ENCODE data around the gene ITPA. TPM values are rescaled to one million over a fixed set of nuclear protein-coding genes. Genes with fewer than 3 reads are reported as not detected.
"Not testable (repeated sequence)": the region's sequence is repeated elsewhere in the genome, so short reads cannot be mapped to it uniquely, and the experiment has no call there.

Gene ITPA
- total RNA-seq, 2 donors from 2014 or later = 39.5 to 41.4 TPM

- H3K9me3 ChIP-seq (ENCODE audit: control insufficient read depth, low read length, poor library complexity, severe bottlenecking) = no peaks in the 10 kb centered on the region
- Mint-ChIP-seq H3K27ac (peak overlapping the region; percentile 78), H3K36me3 (ENCODE audit: low read depth) (peaks cover 14% of the 10 kb centered on the region), H3K27me3 (no peaks in the 10 kb centered on the region), H3K4me3 (no peak overlapping the region), H3K4me1 (peaks cover 33% of the 10 kb centered on the region)
- ATAC-seq (no peak), DNase-seq (no peak)
Observed at GRCh38 chr20:3199976-3200755, 9.1 kb upstream of the ITPA start.

- peaks cover 9% of the 10 kb centered on the region for H3K36me3 Mint-ChIP-seq (ENCODE audit: low read depth)
- DNase-seq = no peak
Observed at GRCh38 chr20:3202965-3203314, 6.4 kb upstream of the ITPA start.

GRCh38 chr20:3203315-3204123 is 5.8 kb upstream of the ITPA start:
- peaks cover 8% of the 10 kb centered on the region for H3K36me3 Mint-ChIP-seq (ENCODE audit: low read depth)
- peaks cover 26% of the 10 kb centered on the region for H3K4me1 Mint-ChIP-seq
- peak overlapping the region; percentile 97 for H3K27ac Mint-ChIP-seq
- no peaks in the 10 kb centered on the region for H3K9me3 ChIP-seq (ENCODE audit: control insufficient read depth, low read length, poor library complexity, severe bottlenecking)
- ATAC-seq (peak; percentile 16), DNase-seq (no peak)
- H3K27me3 Mint-ChIP-seq = no peaks in the 10 kb centered on the region
- peak overlapping the region; percentile 95 for H3K4me3 Mint-ChIP-seq

More at GRCh38 chr20:3202965-3203314, 6.4 kb upstream of the ITPA start:
- Mint-ChIP-seq H3K27me3 (no peaks in the 10 kb centered on the region), H3K4me3 (peak overlapping the region; percentile 95), H3K27ac (peak overlapping the region; percentile 97), H3K4me1 (peaks cover 25% of the 10 kb centered on the region)
- ATAC-seq = no peak
- no peaks in the 10 kb centered on the region for H3K9me3 ChIP-seq (ENCODE audit: control insufficient read depth, low read length, poor library complexity, severe bottlenecking)

- Mint-ChIP-seq H3K4me3 (peak within 1 kb of the TSS; percentile 95), H3K27ac (peak within 1 kb of the TSS; percentile 97), H3K36me3 (ENCODE audit: low read depth) (peaks cover 6% of the 10 kb centered on the region), H3K4me1 (peaks cover 26% of the 10 kb centered on the region), H3K27me3 (no peaks in the 10 kb centered on the region)
- H3K9me3 ChIP-seq (ENCODE audit: control insufficient read depth, low read length, poor library complexity, severe bottlenecking) = no peaks in the 10 kb centered on the region
- ATAC-seq = peak; percentile 90
- DNase-seq = peak; percentile 78 to 87 (median 85)
Observed at GRCh38 chr20:3204124-3204794, 5.0 kb upstream of the ITPA start, which contains the start of gene DDRGK1. Gene DDRGK1 (minus strand): TSS chr20:3204682. CDS start chr20:3204627, 55 bp downstream.

- Mint-ChIP-seq H3K4me1 (peaks cover 29% of the 10 kb centered on the region), H3K27ac (peak overlapping the region; percentile 97), H3K27me3 (no peaks in the 10 kb centered on the region), H3K4me3 (peak overlapping the region; percentile 99), H3K36me3 (ENCODE audit: low read depth) (peaks cover 6% of the 10 kb centered on the region)
- DNase-seq = no peak
- ATAC-seq = no peak
- H3K9me3 ChIP-seq (ENCODE audit: control insufficient read depth, low read length, poor library complexity, severe bottlenecking) = no peaks in the 10 kb centered on the region
Observed at GRCh38 chr20:3208786-3209256, 477 bp upstream of the ITPA start.

- Mint-ChIP-seq H3K4me3 (peak overlapping the region; percentile 99), H3K4me1 (peaks cover 24% of the 10 kb centered on the region), H3K27ac (peak overlapping the region; percentile 97), H3K27me3 (no peaks in the 10 kb centered on the region), H3K36me3 (ENCODE audit: low read depth) (peaks cover 6% of the 10 kb centered on the region)
- H3K9me3 ChIP-seq (ENCODE audit: control insufficient read depth, low read length, poor library complexity, severe bottlenecking) = no peaks in the 10 kb centered on the region
- DNase-seq (no peak), ATAC-seq (peak; percentile 37)
Observed at GRCh38 chr20:3209946-3210317, 634 bp downstream of the ITPA start.

GRCh38 chr20:3210346-3210745 is 1.0 kb downstream of the ITPA start:
- H3K27ac Mint-ChIP-seq = peak overlapping the region; percentile 29
- peaks cover 24% of the 10 kb centered on the region for H3K4me1 Mint-ChIP-seq
- no peaks in the 10 kb centered on the region for H3K9me3 ChIP-seq (ENCODE audit: control insufficient read depth, low read length, poor library complexity, severe bottlenecking)
- no peak for DNase-seq
- H3K36me3 Mint-ChIP-seq (ENCODE audit: low read depth) = peaks cover 6% of the 10 kb centered on the region
- H3K27me3 Mint-ChIP-seq = no peaks in the 10 kb centered on the region
- ATAC-seq = no peak
- H3K4me3 Mint-ChIP-seq = peak overlapping the region; percentile 99

GRCh38 chr20:3213226-3213625 is 3.9 kb downstream of the ITPA start:
- DNase-seq = no peak
- no peak for ATAC-seq
- Mint-ChIP-seq H3K36me3 (ENCODE audit: low read depth) (peaks cover 6% of the 10 kb centered on the region), H3K27me3 (no peaks in the 10 kb centered on the region), H3K4me3 (no peak overlapping the region), H3K4me1 (peaks cover 24% of the 10 kb centered on the region), H3K27ac (no peak overlapping the region)
- no peaks in the 10 kb centered on the region for H3K9me3 ChIP-seq (ENCODE audit: control insufficient read depth, low read length, poor library complexity, severe bottlenecking)

- H3K4me3 Mint-ChIP-seq; H3K27ac Mint-ChIP-seq; H3K27me3 Mint-ChIP-seq; H3K4me1 Mint-ChIP-seq; H3K9me3 ChIP-seq (ENCODE audit: control insufficient read depth, low read length, poor library complexity, severe bottlenecking); ATAC-seq; H3K36me3 Mint-ChIP-seq (ENCODE audit: low read depth); DNase-seq: not testable (repeated sequence)
Observed at GRCh38 chr20:3215359-3215917, 6.1 kb downstream of the ITPA start.

GRCh38 chr20:3218307-3218988 is 9.2 kb downstream of the ITPA start:
- ATAC-seq = peak; percentile 93
- Mint-ChIP-seq H3K27me3 (no peaks in the 10 kb centered on the region), H3K36me3 (ENCODE audit: low read depth) (peaks cover 4% of the 10 kb centered on the region), H3K27ac (no peak overlapping the region), H3K4me3 (no peak overlapping the region), H3K4me1 (peaks cover 1% of the 10 kb centered on the region)
- H3K9me3 ChIP-seq (ENCODE audit: control insufficient read depth, low read length, poor library complexity, severe bottlenecking) = no peaks in the 10 kb centered on the region
- peak; percentile 52 to 76 (median 60) for DNase-seq

GRCh38 chr20:3221398-3222226 is 12.3 kb downstream of the ITPA start:
- Mint-ChIP-seq H3K4me3 (no peak overlapping the region), H3K27me3 (no peaks in the 10 kb centered on the region), H3K4me1 (no peaks in the 10 kb centered on the region), H3K27ac (peak overlapping the region; percentile 67), H3K36me3 (ENCODE audit: low read depth) (peaks cover 4% of the 10 kb centered on the region)
- no peak for DNase-seq
- no peaks in the 10 kb centered on the region for H3K9me3 ChIP-seq (ENCODE audit: control insufficient read depth, low read length, poor library complexity, severe bottlenecking)
- no peak for ATAC-seq
